Chondrocyte (in vitro differentiated cells): Measurements from ENCODE around the gene MSH5. TPM values are rescaled to one million over a fixed set of nuclear protein-coding genes. Genes with fewer than 3 reads are reported as not detected.

ENCODE experiments used
- DNase-seq: peaks from one replicate; pipeline ENCODE4 v3.0.0; 2021; ENCODE audit warnings: mixed read lengths, low spot score
- H3K27ac Mint-ChIP-seq: one replicate; pipeline ENCODE4 v1.8.0; 2021; ENCODE audit warnings: mild to moderate bottlenecking, moderate library complexity, mixed read lengths; ENCODE audit not compliant: unreplicated experiment
- H3K27me3 Mint-ChIP-seq: 2 replicates; pipeline ENCODE4 v1.8.0; 2021; ENCODE audit warnings: low read depth, mixed read lengths
- H3K36me3 Mint-ChIP-seq: 2 replicates; pipeline ENCODE4 v1.8.0; 2021; ENCODE audit warnings: low read depth, mixed read lengths
- H3K4me1 Mint-ChIP-seq: 2 replicates; pipeline ENCODE4 v1.8.0; 2021; ENCODE audit warnings: low read depth, mild to moderate bottlenecking, mixed read lengths
- H3K4me3 Mint-ChIP-seq: one replicate; pipeline ENCODE4 v1.8.0; 2021; ENCODE audit warnings: mild to moderate bottlenecking, moderate library complexity, mixed read lengths; ENCODE audit not compliant: unreplicated experiment
- H3K9me3 Mint-ChIP-seq: 2 replicates; pipeline ENCODE4 v1.8.0; 2021; ENCODE audit warnings: low read depth, mixed read lengths
- CTCF ChIP-seq: fragments of 200-600 bp; sonication (generic); IDR thresholded peaks from 2 replicates; pipeline ENCODE4 v1.5.0; 2021; ENCODE audit warnings: antibody characterized with exemption, mild to moderate bottlenecking, moderate library complexity
- total RNA-seq: library from RNA; stranded (reverse); gene quantifications from 3 replicates; pipeline ENCODE4 v1.2.1, GENCODE V29; 2021

Gene MSH5
- total RNA-seq, 1 donor from 2014 or later: 9.4 TPM

GRCh38 chr6:31702405-31702818 lies 37.4 kb upstream of the MSH5 start:
- peaks cover 26% of the 10 kb centered on the region for H3K4me1 Mint-ChIP-seq
- H3K27me3 Mint-ChIP-seq: no peaks in the 10 kb centered on the region
- peak overlapping the region; percentile 98 for H3K27ac Mint-ChIP-seq
- H3K4me3 Mint-ChIP-seq: peak overlapping the region; percentile 99
- no peak for TF ChIP-seq CTCF
- H3K9me3 Mint-ChIP-seq: no peaks in the 10 kb centered on the region
- peaks cover 2% of the 10 kb centered on the region for H3K36me3 Mint-ChIP-seq
- no peak for DNase-seq

DNA sequence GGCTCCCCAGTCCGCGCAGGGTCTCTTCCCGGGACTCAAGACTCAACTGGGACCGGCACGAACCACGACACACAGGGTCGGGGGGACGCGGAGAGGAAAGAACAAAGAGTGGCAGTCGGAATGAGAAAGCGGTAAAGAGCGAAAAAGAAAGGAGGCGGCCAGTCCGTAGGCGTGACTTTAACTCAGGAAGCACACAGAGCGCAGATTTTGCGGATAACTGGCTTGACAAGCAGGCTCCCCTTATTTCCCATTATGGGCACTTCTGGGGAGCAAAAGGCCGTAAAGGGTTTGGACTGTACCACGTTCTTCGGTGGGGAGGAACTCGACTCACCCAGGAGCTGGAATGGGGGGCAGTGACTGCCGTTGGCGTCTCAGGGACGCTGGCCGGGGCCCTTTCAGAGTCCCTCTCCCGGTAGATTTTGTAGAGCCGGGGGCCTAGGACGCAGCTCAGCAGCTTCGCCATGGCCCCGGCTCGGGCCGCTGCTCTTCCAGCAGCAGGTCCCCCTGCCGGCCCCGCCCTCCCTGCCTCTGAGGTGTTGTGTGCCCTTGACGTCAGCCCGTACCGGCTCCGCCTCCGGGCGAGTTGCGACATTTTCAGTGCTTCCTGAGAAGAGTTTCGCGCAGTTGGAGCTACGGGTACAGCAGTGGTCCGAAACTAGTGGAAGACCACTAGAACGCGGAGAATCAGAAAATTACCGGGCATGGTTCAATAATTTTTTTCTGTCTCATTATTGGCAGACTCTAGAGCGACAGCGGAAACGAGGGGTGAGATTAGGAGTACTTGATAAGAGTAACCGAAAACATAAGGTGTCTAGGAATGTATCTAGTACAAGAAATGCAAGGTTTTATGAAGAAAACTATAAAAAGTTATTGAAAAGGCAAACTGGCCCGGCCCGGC lies 36.7 kb upstream of the MSH5 start, which contains the start of gene ABHD16A:
Gene ABHD16A (minus strand): TSS at position 506 of the 898 bp plus-strand sequence. CDS start 43 bp downstream, at position 463.
- Mint-ChIP-seq H3K27ac (peak within 1 kb of the TSS; percentile 98), H3K27me3 (no peaks in the 10 kb centered on the region), H3K4me1 (peaks cover 26% of the 10 kb centered on the region), H3K36me3 (no peaks in the 10 kb centered on the region), H3K9me3 (no peaks in the 10 kb centered on the region), H3K4me3 (peak within 1 kb of the TSS; percentile 99)
- DNase-seq: peak; percentile 98
- TF ChIP-seq CTCF: peak; percentile 32

- TF ChIP-seq CTCF: no peak
- Mint-ChIP-seq H3K27ac (no peak overlapping the region), H3K9me3 (no peaks in the 10 kb centered on the region), H3K4me3 (no peak overlapping the region), H3K27me3 (no peaks in the 10 kb centered on the region), H3K36me3 (no peaks in the 10 kb centered on the region), H3K4me1 (peaks cover 22% of the 10 kb centered on the region)
- no peak for DNase-seq
Observed at GRCh38 chr6:31705931-31706330, 33.9 kb upstream of the MSH5 start.

GRCh38 chr6:31706599-31706998 lies 33.2 kb upstream of the MSH5 start, which contains the start of gene LY6G6F:
LY6G6F (plus strand) TSS chr6:31706866; CDS start chr6:31706907, 41 bp downstream.
- TF ChIP-seq CTCF: no peak
- Mint-ChIP-seq H3K9me3 (no peaks in the 10 kb centered on the region), H3K4me3 (no peak within 1 kb of the TSS), H3K27me3 (no peaks in the 10 kb centered on the region), H3K4me1 (peaks cover 15% of the 10 kb centered on the region), H3K27ac (no peak within 1 kb of the TSS), H3K36me3 (no peaks in the 10 kb centered on the region)
- DNase-seq: no peak

DNA sequence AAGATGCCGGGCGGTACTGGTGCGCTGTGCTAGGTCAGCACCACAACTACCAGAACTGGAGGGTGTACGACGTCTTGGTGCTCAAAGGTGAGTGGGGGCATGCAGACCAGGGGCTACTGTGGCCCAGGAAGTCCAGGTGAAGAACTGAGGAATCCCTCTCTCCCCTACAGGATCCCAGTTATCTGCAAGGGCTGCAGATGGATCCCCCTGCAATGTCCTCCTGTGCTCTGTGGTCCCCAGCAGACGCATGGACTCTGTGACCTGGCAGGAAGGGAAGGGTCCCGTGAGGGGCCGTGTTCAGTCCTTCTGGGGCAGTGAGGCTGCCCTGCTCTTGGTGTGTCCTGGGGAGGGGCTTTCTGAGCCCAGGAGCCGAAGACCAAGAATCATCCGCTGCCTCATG lies 32.1 kb upstream of the MSH5 start:
- DNase-seq: no peak
- H3K4me1 Mint-ChIP-seq: peaks cover 7% of the 10 kb centered on the region
- H3K4me3 Mint-ChIP-seq: no peak overlapping the region
- H3K9me3 Mint-ChIP-seq: no peaks in the 10 kb centered on the region
- no peak overlapping the region for H3K27ac Mint-ChIP-seq
- no peaks in the 10 kb centered on the region for H3K36me3 Mint-ChIP-seq
- no peak for TF ChIP-seq CTCF
- peaks cover 2% of the 10 kb centered on the region for H3K27me3 Mint-ChIP-seq
